Endothelial cell (in vitro differentiated cells): ENCODE results near the gene GTF2A1. TPM values are rescaled to one million over a fixed set of nuclear protein-coding genes. Genes with fewer than 3 reads are reported as not detected.

Experiments used
- DNase-seq: peaks from one replicate; pipeline ENCODE4 v3.0.0; 2021; ENCODE audit warnings: low spot score
- H3K27ac Mint-ChIP-seq: one replicate; pipeline ENCODE4 v1.8.0; 2021; ENCODE audit warnings: mixed read lengths, inconsistent platforms; ENCODE audit not compliant: unreplicated experiment
- H3K27me3 Mint-ChIP-seq: one replicate; pipeline ENCODE4 v1.8.0; 2021; ENCODE audit warnings: mild to moderate bottlenecking, moderate library complexity, mixed read lengths, inconsistent platforms; ENCODE audit not compliant: unreplicated experiment
- H3K36me3 Mint-ChIP-seq: one replicate; pipeline ENCODE4 v1.8.0; 2021; ENCODE audit warnings: mild to moderate bottlenecking, low read depth, mixed read lengths, inconsistent platforms; ENCODE audit not compliant: unreplicated experiment
- H3K4me1 Mint-ChIP-seq: one replicate; pipeline ENCODE4 v1.8.0; 2021; ENCODE audit warnings: mild to moderate bottlenecking, mixed read lengths, inconsistent platforms; ENCODE audit not compliant: unreplicated experiment
- H3K4me3 Mint-ChIP-seq: one replicate; pipeline ENCODE4 v1.8.0; 2021; ENCODE audit warnings: mild to moderate bottlenecking, mixed read lengths, inconsistent platforms; ENCODE audit not compliant: unreplicated experiment
- H3K9me3 Mint-ChIP-seq: one replicate; pipeline ENCODE4 v1.8.0; 2021; ENCODE audit warnings: mixed read lengths, inconsistent platforms; ENCODE audit not compliant: unreplicated experiment
- total RNA-seq: library from RNA; stranded (reverse); fragmentation: NEBNext Ultra II Directional; extraction: Animal tissue kit (Norgen Biotek cat#: 25700); gene quantifications from one replicate; pipeline ENCODE4 v1.2.1, GENCODE V29; 2021; ENCODE audit not compliant: unreplicated experiment
- TF ChIP-seq, protein P1 (sequence below): fragments of 200-600 bp; sonication (generic); IDR thresholded peaks from one replicate; pipeline ENCODE4 v1.5.0; 2021; ENCODE audit warnings: antibody characterized with exemption; ENCODE audit not compliant: unreplicated experiment

The GTF2A1 gene
- total RNA-seq, 1 donor from 2014 or later = 34.6 TPM

DNA sequence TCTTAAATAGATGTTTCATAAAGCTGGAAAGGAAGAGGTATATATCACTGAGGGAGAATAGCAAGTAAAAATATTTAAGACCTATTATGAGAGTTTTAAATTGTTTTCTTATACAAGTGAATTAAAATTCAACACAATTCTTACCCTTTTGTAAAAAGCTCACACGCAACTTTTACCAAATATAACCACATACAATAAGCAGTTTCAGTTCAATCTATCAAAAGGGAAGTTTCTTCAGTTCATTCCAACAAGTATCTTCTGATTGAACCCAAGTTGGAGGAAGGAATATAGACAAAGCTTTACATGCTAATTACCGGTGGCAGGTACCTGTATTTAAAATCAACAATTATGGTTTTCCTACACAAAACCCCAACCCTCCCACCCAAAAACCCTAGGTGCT lies 41.1 kb downstream of the GTF2A1 start:
- H3K4me1 Mint-ChIP-seq = no peaks in the 10 kb centered on the region
- H3K27ac Mint-ChIP-seq = no peak overlapping the region
- H3K9me3 Mint-ChIP-seq = no peaks in the 10 kb centered on the region
- no peak for DNase-seq
- no peak overlapping the region for H3K4me3 Mint-ChIP-seq
- TF ChIP-seq, protein P1, sequence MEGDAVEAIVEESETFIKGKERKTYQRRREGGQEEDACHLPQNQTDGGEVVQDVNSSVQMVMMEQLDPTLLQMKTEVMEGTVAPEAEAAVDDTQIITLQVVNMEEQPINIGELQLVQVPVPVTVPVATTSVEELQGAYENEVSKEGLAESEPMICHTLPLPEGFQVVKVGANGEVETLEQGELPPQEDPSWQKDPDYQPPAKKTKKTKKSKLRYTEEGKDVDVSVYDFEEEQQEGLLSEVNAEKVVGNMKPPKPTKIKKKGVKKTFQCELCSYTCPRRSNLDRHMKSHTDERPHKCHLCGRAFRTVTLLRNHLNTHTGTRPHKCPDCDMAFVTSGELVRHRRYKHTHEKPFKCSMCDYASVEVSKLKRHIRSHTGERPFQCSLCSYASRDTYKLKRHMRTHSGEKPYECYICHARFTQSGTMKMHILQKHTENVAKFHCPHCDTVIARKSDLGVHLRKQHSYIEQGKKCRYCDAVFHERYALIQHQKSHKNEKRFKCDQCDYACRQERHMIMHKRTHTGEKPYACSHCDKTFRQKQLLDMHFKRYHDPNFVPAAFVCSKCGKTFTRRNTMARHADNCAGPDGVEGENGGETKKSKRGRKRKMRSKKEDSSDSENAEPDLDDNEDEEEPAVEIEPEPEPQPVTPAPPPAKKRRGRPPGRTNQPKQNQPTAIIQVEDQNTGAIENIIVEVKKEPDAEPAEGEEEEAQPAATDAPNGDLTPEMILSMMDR = no peak
- H3K27me3 Mint-ChIP-seq = no peaks in the 10 kb centered on the region
- H3K36me3 Mint-ChIP-seq = peaks cover 3% of the 10 kb centered on the region

DNA sequence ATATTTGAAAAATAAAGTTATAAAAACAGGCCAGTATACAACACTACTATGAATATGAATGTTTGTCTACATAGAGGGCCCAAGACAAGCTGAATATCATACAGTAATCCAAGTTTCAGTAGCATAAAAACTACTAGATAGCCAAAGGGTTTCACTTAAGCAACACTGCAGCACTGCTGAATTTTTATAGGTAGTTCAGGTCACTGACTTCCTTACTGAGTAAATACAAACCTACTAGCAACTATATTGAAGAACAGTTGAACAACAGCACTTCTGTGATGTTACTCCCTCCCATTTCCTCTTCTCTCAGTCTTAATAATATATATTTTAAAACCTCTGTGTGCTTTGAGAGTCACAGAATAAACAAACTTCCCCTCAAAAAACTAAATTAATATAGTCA lies 42.7 kb downstream of the GTF2A1 start:
- Mint-ChIP-seq H3K4me3 (no peak overlapping the region), H3K9me3 (no peaks in the 10 kb centered on the region), H3K4me1 (no peaks in the 10 kb centered on the region), H3K36me3 (peaks cover 3% of the 10 kb centered on the region), H3K27me3 (peaks cover 2% of the 10 kb centered on the region), H3K27ac (no peak overlapping the region)
- no peak for DNase-seq
- TF ChIP-seq, protein P1 = no peak

DNA sequence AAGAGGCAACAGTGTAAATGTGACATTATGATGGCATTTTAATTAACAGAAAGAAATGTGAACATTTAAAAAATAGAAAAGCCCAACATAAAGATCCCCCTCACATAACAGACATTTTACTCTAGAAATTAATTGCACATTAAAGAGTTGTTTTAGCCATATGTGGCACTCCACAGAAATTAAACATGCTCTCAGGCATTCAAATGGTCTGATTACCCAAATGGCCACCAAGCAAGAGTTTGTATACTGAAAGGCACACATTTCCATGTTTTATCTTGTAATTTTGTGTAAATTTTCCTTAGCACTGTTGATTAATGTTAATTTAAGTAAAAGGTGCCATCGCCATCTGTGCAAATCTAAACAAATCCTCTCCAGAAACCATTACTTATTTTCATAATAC lies 43.5 kb downstream of the GTF2A1 start:
- TF ChIP-seq, protein P1 = no peak
- Mint-ChIP-seq H3K36me3 (no peaks in the 10 kb centered on the region), H3K27me3 (peaks cover 2% of the 10 kb centered on the region), H3K9me3 (no peaks in the 10 kb centered on the region), H3K4me1 (no peaks in the 10 kb centered on the region), H3K27ac (no peak overlapping the region), H3K4me3 (no peak overlapping the region)
- DNase-seq = no peak

DNA sequence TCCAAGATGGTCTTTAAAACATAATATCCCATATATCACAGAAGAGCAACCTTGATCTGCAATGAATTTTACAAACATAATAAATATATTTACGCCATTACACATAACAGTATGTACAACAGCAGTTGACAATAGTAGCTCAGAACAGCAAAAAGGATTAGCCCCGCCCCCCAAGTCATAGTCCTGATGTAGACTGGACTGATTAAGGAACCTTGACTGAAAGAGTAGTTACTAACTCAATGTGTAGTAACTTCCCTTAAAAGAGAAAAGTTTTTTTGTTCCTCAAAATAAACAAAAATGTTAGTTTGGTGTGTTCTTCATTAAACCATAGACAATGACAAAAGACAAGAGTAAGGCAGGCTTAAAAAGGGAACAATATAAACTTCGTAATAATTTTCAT lies 44.5 kb downstream of the GTF2A1 start:
- H3K27me3 Mint-ChIP-seq = peaks cover 2% of the 10 kb centered on the region
- no peaks in the 10 kb centered on the region for H3K9me3 Mint-ChIP-seq
- no peak overlapping the region for H3K27ac Mint-ChIP-seq
- H3K4me3 Mint-ChIP-seq = no peak overlapping the region
- DNase-seq = no peak
- TF ChIP-seq, protein P1 = no peak
- no peaks in the 10 kb centered on the region for H3K36me3 Mint-ChIP-seq
- H3K4me1 Mint-ChIP-seq = no peaks in the 10 kb centered on the region

DNA sequence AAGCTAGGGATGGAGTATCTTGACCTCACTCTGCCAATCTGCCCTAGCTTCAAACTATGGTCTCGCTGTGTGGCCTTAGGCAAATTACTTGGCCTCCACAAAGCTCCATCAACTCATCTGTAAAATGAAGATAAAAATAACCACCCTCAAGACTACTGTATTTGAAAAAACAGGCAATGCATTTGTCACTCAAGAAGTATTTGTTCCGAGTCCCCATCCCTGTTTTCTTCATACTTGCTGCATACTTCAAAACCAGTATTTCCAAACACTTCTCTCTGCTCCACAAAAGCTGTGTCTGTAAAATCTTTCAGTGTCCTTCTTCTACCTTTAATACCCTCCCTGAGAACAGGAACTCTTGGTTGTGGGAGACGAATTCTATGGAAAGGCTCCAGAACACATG lies 47.9 kb downstream of the GTF2A1 start:
- Mint-ChIP-seq H3K36me3 (no peaks in the 10 kb centered on the region), H3K4me1 (peaks cover 10% of the 10 kb centered on the region), H3K27ac (no peak overlapping the region), H3K4me3 (no peak overlapping the region), H3K27me3 (peaks cover 2% of the 10 kb centered on the region), H3K9me3 (no peaks in the 10 kb centered on the region)
- DNase-seq = no peak
- TF ChIP-seq, protein P1 = no peak
